ENCODE data around the gene TRAPPC5. TPM values are rescaled to one million over a fixed set of nuclear protein-coding genes. Genes with fewer than 3 reads are reported as not detected.

TRAPPC5 gene
- polyA plus RNA-seq, 1 experiment: 42.1 TPM

- DNase-seq (ENCODE audit: low read depth, low spot score): no peak
- no peak for TF ChIP-seq CTCF (IDR thresholded peaks at IDR 0.05; ENCODE audit: low read depth, low read length)
- POLR2A ChIA-PET: no interaction called here
- Histone ChIP-seq H3K27ac (ENCODE audit: low read depth, low read length) (no peak overlapping the region), H3K4me3 (ENCODE audit: low read depth, low read length) (no peak overlapping the region), H3K27me3 (ENCODE audit: control insufficient read depth, insufficient read depth, low read length) (no peaks in the 10 kb centered on the region), H3K9me3 (ENCODE audit: control insufficient read depth, insufficient read depth, low read length) (no peaks in the 10 kb centered on the region)
- CTCF ChIA-PET: no interaction called here
These were observed 36.1 kb downstream of the TRAPPC5 start for GRCh38 chr19:7716762-7717161.

GRCh38 chr19:7718668-7719067, 38.0 kb downstream of the TRAPPC5 start:
- H3K27me3 ChIP-seq (ENCODE audit: control insufficient read depth, insufficient read depth, low read length): no peaks in the 10 kb centered on the region
- ChIA-PET CTCF (no interaction called here), POLR2A (no interaction called here)
- H3K27ac ChIP-seq (ENCODE audit: low read depth, low read length): no peak overlapping the region
- TF ChIP-seq CTCF (IDR thresholded peaks at IDR 0.05; ENCODE audit: low read depth, low read length): no peak
- H3K9me3 ChIP-seq (ENCODE audit: control insufficient read depth, insufficient read depth, low read length): no peaks in the 10 kb centered on the region
- H3K4me3 ChIP-seq (ENCODE audit: low read depth, low read length): no peak overlapping the region
- no peak for DNase-seq (ENCODE audit: low read depth, low spot score)

GRCh38 chr19:7720351-7720750, 39.7 kb downstream of the TRAPPC5 start:
- ChIA-PET POLR2A (no interaction called here), CTCF (no interaction called here)
- H3K4me3 ChIP-seq (ENCODE audit: low read depth, low read length): no peak overlapping the region
- no peaks in the 10 kb centered on the region for H3K27me3 ChIP-seq (ENCODE audit: control insufficient read depth, insufficient read depth, low read length)
- H3K9me3 ChIP-seq (ENCODE audit: control insufficient read depth, insufficient read depth, low read length): no peaks in the 10 kb centered on the region
- no peak overlapping the region for H3K27ac ChIP-seq (ENCODE audit: low read depth, low read length)
- DNase-seq (ENCODE audit: low read depth, low spot score): no peak
- no peak for TF ChIP-seq CTCF (IDR thresholded peaks at IDR 0.05; ENCODE audit: low read depth, low read length)

- H3K9me3 ChIP-seq (ENCODE audit: control insufficient read depth, insufficient read depth, low read length): no peaks in the 10 kb centered on the region
- CTCF ChIA-PET: interaction anchor here (1.3 kb wide), 1 partner anchor 154 kb away, joined by 3 read pairs; no protein-coding TSS in a partner anchor
- H3K4me3 ChIP-seq (ENCODE audit: low read depth, low read length): no peak overlapping the region
- DNase-seq (ENCODE audit: low read depth, low spot score): no peak
- no peaks in the 10 kb centered on the region for H3K27me3 ChIP-seq (ENCODE audit: control insufficient read depth, insufficient read depth, low read length)
- H3K27ac ChIP-seq (ENCODE audit: low read depth, low read length): no peak overlapping the region
- TF ChIP-seq CTCF (IDR thresholded peaks at IDR 0.05; ENCODE audit: low read depth, low read length): no peak
- POLR2A ChIA-PET: no interaction called here
These were observed 41.6 kb downstream of the TRAPPC5 start for GRCh38 chr19:7722231-7722651.

- no peak for TF ChIP-seq CTCF (IDR thresholded peaks at IDR 0.05; ENCODE audit: low read depth, low read length)
- Histone ChIP-seq H3K27ac (ENCODE audit: low read depth, low read length) (no peak overlapping the region), H3K27me3 (ENCODE audit: control insufficient read depth, insufficient read depth, low read length) (peaks cover 22% of the 10 kb centered on the region), H3K4me3 (ENCODE audit: low read depth, low read length) (no peak overlapping the region), H3K9me3 (ENCODE audit: control insufficient read depth, insufficient read depth, low read length) (no peaks in the 10 kb centered on the region)
- DNase-seq (ENCODE audit: low read depth, low spot score): no peak
- POLR2A ChIA-PET: no interaction called here
- CTCF ChIA-PET: no interaction called here
These were observed 45.2 kb downstream of the TRAPPC5 start for GRCh38 chr19:7725791-7726190.

All from AG04450 (cell line).